Endodermal cell (in vitro differentiated cells): ENCODE measurements around the gene GRIA2. TPM values are rescaled to one million over a fixed set of nuclear protein-coding genes. Genes with fewer than 3 reads are reported as not detected.

Experiments
- DNase-seq: peaks from one replicate; pipeline ENCODE4 v3.0.0-alpha.2; 2017
- H3K27ac ChIP-seq: 2 replicates; pipeline ENCODE4 v1.5.1; 2013; ENCODE audit warnings: mild to moderate bottlenecking, low read depth, low read length, moderate library complexity
- H3K27me3 ChIP-seq: 2 replicates; pipeline ENCODE4 v1.6.1; 2013; ENCODE audit warnings: mild to moderate bottlenecking, low read length, moderate library complexity; ENCODE audit not compliant: insufficient read depth, control insufficient read depth, poor library complexity, severe bottlenecking
- H3K36me3 ChIP-seq: 2 replicates; pipeline ENCODE4 v1.7.0; 2013; ENCODE audit warnings: mild to moderate bottlenecking, low read length, moderate library complexity; ENCODE audit not compliant: control insufficient read depth, insufficient read depth
- H3K4me1 ChIP-seq: one replicate; pipeline ENCODE4 v1.7.0; 2013; ENCODE audit warnings: low read length; ENCODE audit not compliant: control insufficient read depth, insufficient read depth
- H3K4me3 ChIP-seq: 2 replicates; pipeline ENCODE4 v1.5.1; 2013; ENCODE audit warnings: mild to moderate bottlenecking, low read length, moderate library complexity
- H3K9ac ChIP-seq: 2 replicates; pipeline ENCODE4 v1.6.1; 2013; ENCODE audit warnings: mild to moderate bottlenecking, low read length, moderate library complexity; ENCODE audit not compliant: poor library complexity, severe bottlenecking; ENCODE audit errors: extremely low read depth
- H3K9me3 ChIP-seq: 2 replicates; pipeline ENCODE4 v1.6.1; 2013; ENCODE audit warnings: mild to moderate bottlenecking, low read length, moderate library complexity; ENCODE audit not compliant: control insufficient read depth
- H3K27ac Mint-ChIP-seq: 2 replicates; pipeline ENCODE4 v1.8.0; 2020; ENCODE audit warnings: mixed read lengths
- H3K27me3 Mint-ChIP-seq: 2 replicates; pipeline ENCODE4 v1.8.0; 2021; ENCODE audit warnings: mild to moderate bottlenecking, mixed read lengths; ENCODE audit not compliant: insufficient read depth
- H3K36me3 Mint-ChIP-seq: 2 replicates; pipeline ENCODE4 v1.8.0; 2020; ENCODE audit warnings: low read depth, mixed read lengths
- H3K4me1 Mint-ChIP-seq: 2 replicates; pipeline ENCODE4 v1.8.0; 2020; ENCODE audit warnings: mixed read lengths
- H3K4me3 Mint-ChIP-seq: 2 replicates; pipeline ENCODE4 v1.8.0; 2020; ENCODE audit warnings: mild to moderate bottlenecking, moderate library complexity, mixed read lengths
- H3K9me3 Mint-ChIP-seq: 2 replicates; pipeline ENCODE4 v1.8.0; 2020; ENCODE audit warnings: mild to moderate bottlenecking, mixed read lengths
- total RNA-seq, 2 donors: library from RNA; stranded (reverse); fragmentation: NEBNext Ultra II Directional in 1 of 2; extraction: Animal tissue kit (Norgen Biotek cat#: 25700) in 1 of 2; gene quantifications; 2 replicates in 1 of 2; 3 replicates in 1 of 2; pipeline ENCODE4 v1.2.1, GENCODE V29; 2021
- TF ChIP-seq, protein P1 (sequence below): fragments of 200-600 bp; sonication (generic); conservative IDR thresholded peaks from 2 replicates; pipeline ENCODE4 v1.5.0; 2021; ENCODE audit warnings: antibody characterized with exemption, mild to moderate bottlenecking

Gene GRIA2
- total RNA-seq, 2 donors from 2014 or later: not detected

DNA sequence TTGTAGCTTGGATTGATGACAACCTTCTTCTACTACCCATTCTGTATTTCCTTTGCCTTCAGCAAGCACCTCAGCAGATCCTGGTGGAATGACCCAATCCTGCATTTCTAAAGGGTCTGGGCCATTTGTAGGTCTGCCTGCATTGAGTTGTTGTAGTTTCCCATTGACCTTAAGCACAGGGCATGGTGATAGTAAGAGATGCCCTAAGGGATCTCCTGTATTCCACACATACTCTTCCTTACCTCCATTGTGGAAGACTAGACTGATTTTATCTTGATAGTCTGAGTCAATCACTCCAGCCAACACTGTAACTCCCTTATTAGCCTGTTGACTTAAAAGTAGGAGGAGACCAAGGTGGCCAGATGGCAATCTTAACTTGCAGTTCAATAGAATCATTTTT is 184.5 kb downstream of the GRIA2 start:
- no peaks in the 10 kb centered on the region for H3K27me3 Mint-ChIP-seq
- no peak overlapping the region for H3K27ac ChIP-seq
- H3K36me3 ChIP-seq: no peaks in the 10 kb centered on the region
- no peaks in the 10 kb centered on the region for H3K9me3 ChIP-seq
- no peaks in the 10 kb centered on the region for H3K36me3 Mint-ChIP-seq
- no peak overlapping the region for H3K9ac ChIP-seq
- H3K4me3 ChIP-seq: no peak overlapping the region
- no peak overlapping the region for H3K27ac Mint-ChIP-seq
- no peak for DNase-seq
- TF ChIP-seq, protein P1, sequence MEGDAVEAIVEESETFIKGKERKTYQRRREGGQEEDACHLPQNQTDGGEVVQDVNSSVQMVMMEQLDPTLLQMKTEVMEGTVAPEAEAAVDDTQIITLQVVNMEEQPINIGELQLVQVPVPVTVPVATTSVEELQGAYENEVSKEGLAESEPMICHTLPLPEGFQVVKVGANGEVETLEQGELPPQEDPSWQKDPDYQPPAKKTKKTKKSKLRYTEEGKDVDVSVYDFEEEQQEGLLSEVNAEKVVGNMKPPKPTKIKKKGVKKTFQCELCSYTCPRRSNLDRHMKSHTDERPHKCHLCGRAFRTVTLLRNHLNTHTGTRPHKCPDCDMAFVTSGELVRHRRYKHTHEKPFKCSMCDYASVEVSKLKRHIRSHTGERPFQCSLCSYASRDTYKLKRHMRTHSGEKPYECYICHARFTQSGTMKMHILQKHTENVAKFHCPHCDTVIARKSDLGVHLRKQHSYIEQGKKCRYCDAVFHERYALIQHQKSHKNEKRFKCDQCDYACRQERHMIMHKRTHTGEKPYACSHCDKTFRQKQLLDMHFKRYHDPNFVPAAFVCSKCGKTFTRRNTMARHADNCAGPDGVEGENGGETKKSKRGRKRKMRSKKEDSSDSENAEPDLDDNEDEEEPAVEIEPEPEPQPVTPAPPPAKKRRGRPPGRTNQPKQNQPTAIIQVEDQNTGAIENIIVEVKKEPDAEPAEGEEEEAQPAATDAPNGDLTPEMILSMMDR: no peak
- H3K4me3 Mint-ChIP-seq: no peak overlapping the region
- no peaks in the 10 kb centered on the region for H3K4me1 Mint-ChIP-seq
- H3K27me3 ChIP-seq: no peaks in the 10 kb centered on the region
- no peaks in the 10 kb centered on the region for H3K4me1 ChIP-seq
- no peaks in the 10 kb centered on the region for H3K9me3 Mint-ChIP-seq

Other genes with a start within 250 kb of the GRIA2 start
- gene PDGFC, start 248.9 kb upstream of the GRIA2 start, total RNA-seq: 1 to 10 TPM; 5.5 to 6.8 TPM
- gene GLRB, start 144.6 kb upstream of the GRIA2 start, total RNA-seq: 1 to 10 TPM; 1.1 to 1.6 TPM